Measurements from ENCODE around the gene COL23A1. TPM values are rescaled to one million over a fixed set of nuclear protein-coding genes. Genes with fewer than 3 reads are reported as not detected.
"Not testable (repeated sequence)": the region's sequence is repeated elsewhere in the genome, so short reads cannot be mapped to it uniquely, and the experiment has no call there.

The COL23A1 gene
- total RNA-seq, 1 experiment from 2014 or later: not detected

- in situ Hi-C loops (cut with HindIII; ENCODE audit: low pct_unique_long_range_greater_than_20kb, low sequenced_read_pairs): no loop called here
- no peak for DNase-seq (ENCODE audit: low read depth, low spot score)
These were observed 259.3 kb downstream of the COL23A1 start for GRCh38 chr5:178330791-178331404.

GRCh38 chr5:178328826-178329730 lies 261.1 kb downstream of the COL23A1 start:
- no peak for DNase-seq (ENCODE audit: low read depth, low spot score)
- in situ Hi-C loops (cut with HindIII; ENCODE audit: low pct_unique_long_range_greater_than_20kb, low sequenced_read_pairs): no loop called here

- DNase-seq (ENCODE audit: low read depth, low spot score): no peak
- in situ Hi-C loops (cut with HindIII; ENCODE audit: low pct_unique_long_range_greater_than_20kb, low sequenced_read_pairs): no loop called here
These were observed 262.1 kb downstream of the COL23A1 start for GRCh38 chr5:178327931-178328711.

- DNase-seq (ENCODE audit: low read depth, low spot score): no peak
- in situ Hi-C loops (cut with HindIII; ENCODE audit: low pct_unique_long_range_greater_than_20kb, low sequenced_read_pairs): no loop called here
These were observed 262.7 kb downstream of the COL23A1 start for GRCh38 chr5:178327446-178327845.

GRCh38 chr5:178326374-178326715 lies 263.8 kb downstream of the COL23A1 start:
- in situ Hi-C loops (cut with HindIII; ENCODE audit: low pct_unique_long_range_greater_than_20kb, low sequenced_read_pairs): no loop called here
- DNase-seq (ENCODE audit: low read depth, low spot score): no peak

GRCh38 chr5:178325679-178326373 lies 264.4 kb downstream of the COL23A1 start:
- DNase-seq (ENCODE audit: low read depth, low spot score): no peak
- in situ Hi-C loops (cut with HindIII; ENCODE audit: low pct_unique_long_range_greater_than_20kb, low sequenced_read_pairs): no loop called here

GRCh38 chr5:178325311-178325678 lies 264.9 kb downstream of the COL23A1 start:
- no peak for DNase-seq (ENCODE audit: low read depth, low spot score)
- in situ Hi-C loops (cut with HindIII; ENCODE audit: low pct_unique_long_range_greater_than_20kb, low sequenced_read_pairs): no loop called here

- in situ Hi-C loops (cut with HindIII; ENCODE audit: low pct_unique_long_range_greater_than_20kb, low sequenced_read_pairs): no loop called here
- no peak for DNase-seq (ENCODE audit: low read depth, low spot score)
These were observed 265.5 kb downstream of the COL23A1 start for GRCh38 chr5:178324481-178325310.

GRCh38 chr5:178323961-178324360 lies 266.2 kb downstream of the COL23A1 start:
- in situ Hi-C loops (cut with HindIII; ENCODE audit: low pct_unique_long_range_greater_than_20kb, low sequenced_read_pairs): no loop called here
- DNase-seq (ENCODE audit: low read depth, low spot score): no peak

- no peak for DNase-seq (ENCODE audit: low read depth, low spot score)
- in situ Hi-C loops (cut with HindIII; ENCODE audit: low pct_unique_long_range_greater_than_20kb, low sequenced_read_pairs): no loop called here
These were observed 266.7 kb downstream of the COL23A1 start for GRCh38 chr5:178323541-178323865.

- no peak for DNase-seq (ENCODE audit: low read depth, low spot score)
- in situ Hi-C loops (cut with HindIII; ENCODE audit: low pct_unique_long_range_greater_than_20kb, low sequenced_read_pairs): no loop called here
These were observed 267.3 kb downstream of the COL23A1 start for GRCh38 chr5:178322736-178323540.

GRCh38 chr5:178320281-178320855 lies 269.8 kb downstream of the COL23A1 start:
- in situ Hi-C loops (cut with HindIII; ENCODE audit: low pct_unique_long_range_greater_than_20kb, low sequenced_read_pairs): no loop called here
- DNase-seq (ENCODE audit: low read depth, low spot score): no peak

GRCh38 chr5:178319541-178320041 lies 270.6 kb downstream of the COL23A1 start:
- in situ Hi-C loops (cut with HindIII; ENCODE audit: low pct_unique_long_range_greater_than_20kb, low sequenced_read_pairs): no loop called here
- DNase-seq (ENCODE audit: low read depth, low spot score): no peak

GRCh38 chr5:178318893-178319292 lies 271.3 kb downstream of the COL23A1 start:
- in situ Hi-C loops (cut with HindIII; ENCODE audit: low pct_unique_long_range_greater_than_20kb, low sequenced_read_pairs): no loop called here
- no peak for DNase-seq (ENCODE audit: low read depth, low spot score)

- in situ Hi-C loops (cut with HindIII; ENCODE audit: low pct_unique_long_range_greater_than_20kb, low sequenced_read_pairs): no loop called here
- no peak for DNase-seq (ENCODE audit: low read depth, low spot score)
These were observed 271.8 kb downstream of the COL23A1 start for GRCh38 chr5:178318382-178318781.

GRCh38 chr5:178317727-178318126 lies 272.5 kb downstream of the COL23A1 start:
- DNase-seq (ENCODE audit: low read depth, low spot score); in situ Hi-C loops (cut with HindIII; ENCODE audit: low pct_unique_long_range_greater_than_20kb, low sequenced_read_pairs): not testable (repeated sequence)
